ENCODE measurements around the gene NOS1AP.
"Not testable (repeated sequence)": the region's sequence is repeated elsewhere in the genome, so short reads cannot be mapped to it uniquely, and the experiment has no call there.

NOS1AP gene

DNA sequence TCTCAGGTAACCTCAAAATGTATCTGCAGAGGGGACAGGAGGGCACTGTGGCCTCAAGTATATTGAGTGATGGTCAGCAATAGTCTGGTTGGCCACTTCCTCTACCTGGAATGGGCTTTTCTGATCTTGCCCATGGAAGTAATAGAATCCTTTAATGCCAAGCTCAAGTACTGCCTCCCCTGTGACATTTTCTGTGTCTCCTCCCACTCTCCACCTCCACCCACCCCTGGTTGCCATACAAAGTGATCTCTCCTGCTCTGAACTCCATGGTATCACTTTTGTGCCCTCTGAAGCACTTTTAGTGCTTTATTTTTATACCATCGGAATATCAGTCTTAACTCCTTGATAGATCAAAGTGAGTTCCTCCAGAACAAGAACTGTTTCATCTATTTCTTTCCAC is 9.2 kb upstream of the NOS1AP start:
- DNase-seq = no peak

GRCh38 chr1:162062542-162063015 is 6.9 kb upstream of the NOS1AP start:
- DNase-seq = no peak

DNA sequence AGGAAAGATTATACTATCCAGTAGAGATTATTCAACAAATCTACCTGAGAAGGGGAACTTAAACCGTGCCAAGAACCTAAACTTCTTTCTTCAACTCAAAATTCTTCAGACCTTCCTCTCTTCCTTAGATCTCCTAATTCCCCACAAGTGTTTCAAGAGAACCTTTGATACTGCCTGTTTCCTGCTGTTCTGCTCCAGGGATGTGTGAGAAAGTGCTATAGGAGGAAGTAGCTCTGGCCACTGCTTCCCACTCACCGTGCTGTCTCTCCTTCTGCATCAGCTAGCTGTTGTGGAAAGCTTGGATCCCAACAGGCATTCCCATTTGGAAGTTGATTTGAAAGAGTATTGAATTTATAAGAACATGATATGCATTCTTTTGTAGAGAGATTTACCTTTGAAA is 4.5 kb upstream of the NOS1AP start:
- no peak for DNase-seq

GRCh38 chr1:162066836-162067235 is 2.7 kb upstream of the NOS1AP start:
- DNase-seq = not testable (repeated sequence)

GRCh38 chr1:162067466-162067865 is 2.0 kb upstream of the NOS1AP start:
- DNase-seq = no peak

DNA sequence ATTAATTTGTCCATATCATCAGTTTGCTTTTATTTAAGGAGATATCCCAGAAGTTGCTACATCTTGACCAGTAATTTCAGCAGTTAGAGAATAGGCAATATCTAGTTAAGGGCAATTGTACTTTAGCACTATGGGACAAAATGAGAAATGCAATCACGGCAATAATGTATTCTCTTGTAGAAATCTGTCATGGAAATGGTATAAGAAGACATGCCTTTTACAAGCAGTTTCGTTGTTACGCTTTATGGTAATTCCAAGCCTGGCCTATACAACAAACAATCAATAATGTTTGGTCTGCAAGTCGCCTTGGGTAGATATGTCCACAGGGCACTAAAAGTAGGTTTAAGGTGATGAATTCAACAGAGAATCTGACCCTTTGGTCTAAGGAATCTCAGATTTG is 1.2 kb upstream of the NOS1AP start:
- no peak for DNase-seq

DNA sequence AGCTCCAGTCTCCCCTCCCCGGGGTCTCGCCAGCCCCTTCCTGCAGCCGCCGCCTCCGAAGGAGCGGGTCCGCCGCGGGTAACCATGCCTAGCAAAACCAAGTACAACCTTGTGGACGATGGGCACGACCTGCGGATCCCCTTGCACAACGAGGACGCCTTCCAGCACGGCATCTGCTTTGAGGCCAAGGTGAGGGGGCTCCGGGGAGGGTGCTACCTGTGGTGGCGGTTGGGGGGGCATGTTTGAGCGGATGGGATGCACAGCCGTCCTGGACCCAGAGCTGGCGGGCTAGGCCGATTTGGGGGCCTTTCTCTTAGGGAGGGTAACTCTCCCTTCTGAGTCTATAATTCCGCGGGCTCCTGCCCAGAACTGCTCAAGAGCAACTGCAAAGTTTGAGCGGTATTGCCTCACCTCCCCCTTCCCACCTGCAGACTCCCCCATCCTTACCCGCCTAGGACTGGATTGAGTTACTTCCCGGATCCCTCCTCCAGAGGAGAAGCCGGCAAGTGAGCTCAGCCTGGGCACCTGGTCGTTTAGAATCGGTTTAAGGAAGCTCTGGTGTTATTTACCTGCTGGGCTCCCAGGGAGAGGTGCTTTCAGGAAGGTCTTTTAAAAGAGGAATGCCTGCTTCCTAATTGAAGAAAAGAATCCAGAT is 730 bp downstream of the NOS1AP start:
- DNase-seq = peak in 1 of 2 experiments; percentile 4

DNA sequence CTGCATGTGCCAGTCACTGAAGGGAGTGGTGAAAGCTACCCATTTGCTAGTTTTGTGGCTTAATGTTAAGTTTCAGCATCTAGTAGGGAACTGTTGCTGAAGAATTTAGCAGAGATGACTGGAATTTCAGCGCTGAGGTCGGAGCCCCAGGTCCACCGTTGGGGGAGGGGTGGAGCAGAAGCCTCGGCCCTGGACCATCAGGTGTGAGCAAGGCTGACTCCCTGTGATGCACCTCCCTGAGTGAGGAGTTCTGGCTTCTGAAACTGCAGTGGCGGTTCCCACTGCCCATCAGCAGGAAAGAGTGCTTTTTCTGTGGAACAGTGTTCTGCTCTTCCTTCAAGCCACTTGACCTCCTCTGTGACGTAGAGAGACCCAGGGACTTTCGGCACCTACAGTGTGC is 1.3 kb downstream of the NOS1AP start:
- DNase-seq = no peak

DNA sequence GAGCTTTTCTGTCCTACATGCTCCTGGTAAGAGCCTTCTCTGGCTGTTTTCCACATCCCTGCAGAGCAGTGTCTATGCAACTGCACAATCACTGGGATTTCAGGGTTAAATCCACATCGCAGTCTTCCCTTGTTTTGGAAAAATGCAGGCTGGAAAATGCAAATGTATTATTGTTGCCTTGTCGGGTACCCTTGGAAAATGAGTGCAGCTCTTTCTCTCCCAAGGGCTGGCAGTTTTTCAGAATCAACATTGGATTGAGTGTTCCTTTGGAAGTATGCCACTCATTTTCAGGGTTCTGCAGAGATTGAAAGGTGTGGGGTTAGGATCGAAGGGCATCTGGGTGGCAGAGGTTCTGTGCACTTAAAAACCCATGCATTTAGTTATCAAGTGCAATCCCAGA is 3.2 kb downstream of the NOS1AP start:
- DNase-seq = no peak

- no peak for DNase-seq
Measured at GRCh38 chr1:162074276-162075005, 5.0 kb downstream of the NOS1AP start.

DNA sequence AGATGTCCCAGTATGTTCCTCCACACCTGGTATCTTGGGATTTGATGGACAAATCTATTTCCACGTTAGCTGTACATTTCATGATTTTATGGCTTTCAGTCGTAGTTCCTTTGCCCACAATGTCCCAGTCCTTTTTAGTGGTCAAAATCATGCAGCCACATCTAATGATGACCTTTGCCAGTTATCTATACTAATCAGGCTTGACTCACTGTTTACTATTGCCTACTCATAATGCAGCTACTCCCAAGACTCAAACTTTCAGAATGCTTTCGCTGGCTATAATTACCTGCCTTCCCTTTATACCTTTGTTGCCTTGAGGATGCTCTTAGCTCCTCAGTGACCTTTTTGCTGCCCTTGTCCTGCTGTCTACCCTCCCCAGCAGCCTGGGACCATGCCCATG is 6.4 kb downstream of the NOS1AP start:
- DNase-seq = no peak

DNA sequence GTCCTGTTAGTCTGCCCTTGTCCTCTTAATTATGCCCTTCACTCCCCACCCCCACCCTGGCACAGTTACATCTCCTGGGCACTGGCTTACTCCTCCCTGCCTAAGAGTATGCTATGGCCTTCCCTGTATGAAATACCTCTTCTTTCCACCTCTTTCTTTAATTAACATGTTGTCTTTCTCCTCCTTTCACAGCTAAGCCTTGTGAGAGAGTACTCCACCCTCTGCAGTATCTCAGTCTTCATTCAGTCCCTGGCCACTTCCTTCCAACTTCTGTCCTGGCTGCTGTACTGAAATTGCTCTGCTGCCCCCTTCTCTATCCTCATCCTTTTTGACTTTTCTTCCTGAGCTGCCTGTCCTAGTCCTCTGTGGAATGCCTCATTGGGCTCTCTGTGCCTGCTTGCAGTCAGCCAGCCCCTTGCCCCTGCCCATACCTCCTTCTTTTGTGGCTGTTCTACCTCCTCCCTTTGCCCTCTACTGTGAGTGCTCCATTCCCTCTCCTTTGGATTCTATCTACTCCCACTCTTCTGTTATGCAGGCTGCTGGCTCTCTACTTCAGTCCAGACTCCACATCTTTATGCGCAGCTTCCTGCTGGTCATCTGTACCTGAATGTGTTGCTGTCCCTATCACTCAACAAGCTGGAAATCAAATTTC is 8.3 kb downstream of the NOS1AP start:
- DNase-seq = no peak

GRCh38 chr1:162079030-162079429 is 9.5 kb downstream of the NOS1AP start:
- no peak for DNase-seq

- no peak for DNase-seq
Measured at GRCh38 chr1:162080472-162081015, 11.1 kb downstream of the NOS1AP start.

DNA sequence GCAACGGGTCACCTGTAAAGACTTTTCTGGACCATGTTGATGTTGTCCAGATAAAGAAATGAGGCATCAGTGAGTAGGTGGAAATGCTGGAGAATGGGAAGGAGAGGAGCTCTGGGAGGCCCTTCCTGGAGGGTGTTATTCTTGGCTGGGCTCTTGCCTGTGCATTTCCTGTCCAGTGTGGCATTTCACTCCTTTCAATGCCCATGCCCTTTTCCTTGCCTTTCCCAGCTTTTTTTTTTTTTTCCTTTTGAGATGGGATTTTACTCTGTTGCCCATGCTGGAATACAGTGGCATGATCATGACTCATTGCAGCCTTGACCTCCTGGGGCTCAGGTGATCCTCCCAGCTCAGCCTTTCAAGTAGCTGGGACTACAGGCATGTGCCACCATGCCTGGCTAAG is 11.8 kb downstream of the NOS1AP start:
- no peak for DNase-seq

DNA sequence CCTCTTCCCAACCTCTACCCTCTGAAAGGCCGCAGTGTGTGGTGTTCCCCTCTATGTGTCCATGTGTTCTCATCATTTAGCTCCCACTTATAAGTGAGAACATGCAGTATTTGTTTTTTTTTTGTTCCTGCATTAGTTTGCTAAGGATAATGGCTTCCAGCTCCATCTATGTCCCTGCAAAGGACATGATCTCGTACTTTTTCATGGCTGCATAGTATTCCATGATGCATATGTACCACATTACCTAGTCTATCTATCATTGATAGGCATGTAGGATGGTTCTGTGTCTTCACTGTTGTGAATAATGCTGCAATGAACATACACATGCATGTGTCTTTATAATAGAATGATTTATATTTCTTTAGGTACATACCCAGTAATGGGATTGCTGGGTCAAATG is 12.6 kb downstream of the NOS1AP start:
- not testable (repeated sequence) for DNase-seq

- no peak for DNase-seq
Measured at GRCh38 chr1:162083273-162083672, 13.8 kb downstream of the NOS1AP start.

DNA sequence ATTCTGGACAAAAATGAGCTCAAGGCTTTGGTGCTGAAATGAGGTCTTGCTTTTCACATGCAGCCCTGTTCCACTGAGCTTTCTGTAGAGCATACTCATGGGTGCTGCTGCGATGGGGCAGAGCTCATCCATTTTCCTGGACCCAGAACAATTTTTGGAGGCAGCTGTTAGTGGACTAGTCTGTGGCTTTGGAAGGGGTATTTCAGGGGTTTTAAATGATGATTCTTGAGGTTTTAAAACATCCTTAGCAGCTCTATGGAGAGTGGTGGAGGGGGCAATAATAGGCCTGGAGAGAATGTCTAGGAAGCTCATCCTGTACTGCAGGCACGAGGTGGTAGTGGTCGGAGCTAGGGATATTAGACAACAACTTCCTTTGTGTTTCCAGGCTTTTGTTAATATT is 16.5 kb downstream of the NOS1AP start:
- DNase-seq = no peak

GRCh38 chr1:162087111-162087510 is 17.6 kb downstream of the NOS1AP start:
- no peak for DNase-seq

- no peak for DNase-seq
Measured at GRCh38 chr1:162087574-162087973, 18.1 kb downstream of the NOS1AP start.

DNA sequence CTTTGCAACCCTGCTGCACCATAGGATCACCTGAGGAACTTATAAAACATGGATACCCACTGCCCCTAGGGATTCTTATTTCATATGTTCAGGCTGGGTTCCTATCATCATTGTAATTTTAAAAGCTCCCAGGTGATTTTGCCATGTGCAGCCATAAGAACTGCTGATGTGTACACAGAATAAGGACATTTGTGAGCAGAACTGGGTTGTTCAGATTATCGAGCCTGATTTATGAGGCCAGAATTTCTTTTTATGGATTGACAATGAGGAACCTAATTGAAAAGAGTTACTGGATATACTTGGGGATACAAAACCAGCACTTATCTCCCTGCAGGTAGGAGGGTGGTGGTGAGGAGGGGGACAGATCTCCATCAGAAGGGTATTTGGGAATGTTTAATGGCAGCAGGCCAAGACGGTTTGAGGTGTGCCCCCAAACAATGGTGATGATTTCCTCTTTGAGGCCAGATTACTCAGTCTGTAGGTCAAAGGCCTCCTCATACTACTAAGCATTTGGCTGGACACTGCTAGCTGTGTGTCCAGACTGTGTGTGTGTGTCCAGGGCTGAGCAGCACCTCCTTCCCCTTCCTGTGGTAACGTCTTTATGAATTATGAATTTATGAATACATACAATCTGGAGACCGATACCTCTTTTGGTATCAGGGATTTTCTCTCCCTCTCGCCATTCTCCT is 18.9 kb downstream of the NOS1AP start:
- no peak for DNase-seq

DNA sequence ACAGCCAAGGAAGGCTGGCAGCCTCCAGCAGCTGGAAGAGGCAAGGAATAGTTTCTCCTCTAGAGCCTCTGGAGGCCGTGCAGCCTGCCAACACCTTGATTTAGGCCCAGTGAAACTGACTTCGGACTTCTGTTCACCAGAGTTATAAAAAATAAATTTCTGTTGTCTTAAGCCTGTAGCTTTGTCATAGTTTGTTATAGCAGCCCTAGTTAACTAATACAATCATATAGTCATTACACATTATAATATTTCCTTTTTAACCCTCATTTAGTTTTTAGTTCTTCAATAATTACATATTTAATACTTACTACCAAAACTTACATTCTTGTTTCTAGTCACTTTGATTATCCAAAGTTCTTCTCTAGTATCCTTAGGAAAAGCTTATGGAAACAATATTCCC is 20.3 kb downstream of the NOS1AP start:
- no peak for DNase-seq

GRCh38 chr1:162090378-162090777 is 20.9 kb downstream of the NOS1AP start:
- DNase-seq = no peak

Data from stimulated activated CD4-positive, alpha-beta T cell treated with anti-CD3 and anti-CD28 coated beads, Interleukin-4, amount 100 ng/mL, for 4 hours (primary cell).